ENCODE results near the gene ARRDC3. TPM values are rescaled to one million over a fixed set of nuclear protein-coding genes. Genes with fewer than 3 reads are reported as not detected.

ARRDC3 gene
- total and polyA plus RNA-seq, 9 of the 15 experiments (the other 6 are each of a cell fraction or from before 2014, with no cell fraction given), result 15.3 to 58.1 (median 39.4) TPM

DNA sequence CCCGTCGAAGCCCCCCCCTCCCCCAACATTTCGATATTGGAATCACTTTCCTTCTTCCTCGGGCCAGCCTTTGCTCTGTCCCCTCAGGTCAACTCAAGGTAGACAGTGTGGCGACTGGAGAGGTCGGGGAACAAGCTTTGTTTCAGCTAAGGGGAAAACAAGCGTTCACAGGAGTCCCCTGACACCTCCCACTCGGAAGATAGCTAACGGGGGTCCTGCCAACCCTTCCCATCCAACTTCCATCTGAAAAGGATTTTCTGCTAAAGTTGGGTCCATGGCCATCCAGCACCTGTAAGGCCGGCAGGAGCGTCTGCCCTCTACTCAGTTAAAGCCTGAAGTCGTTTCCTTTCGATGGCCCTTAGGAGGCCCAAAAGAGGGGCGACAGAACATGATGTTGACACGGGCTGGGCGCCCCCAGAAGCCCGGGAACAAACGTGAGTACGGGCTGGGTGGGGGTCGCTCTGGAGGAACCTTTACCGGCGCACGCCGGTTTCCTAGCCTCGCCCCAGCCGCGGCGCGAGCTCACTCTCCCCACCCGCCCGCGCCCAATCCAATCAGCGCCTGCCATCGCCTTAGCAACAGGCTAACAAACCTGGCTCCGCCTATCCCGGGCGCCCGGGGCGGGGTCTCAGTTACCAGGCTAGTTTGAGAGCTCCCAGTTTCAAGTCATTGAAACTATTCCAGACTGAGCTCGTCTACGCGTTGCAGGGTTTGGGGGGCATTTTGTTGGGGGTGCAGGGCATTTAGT is 2.5 kb downstream of the ARRDC3 start (continued):
- TF ChIP-seq RBFOX2 (IDR thresholded peaks at IDR 0.05; ENCODE audit: low read depth, low read length), result peak; percentile 89
- no peak for TF ChIP-seq NR2C2 (CRISPR knock-in tag; IDR thresholded peaks at IDR 0.05)
- TF ChIP-seq NR2C2 (tag; IDR thresholded peaks at IDR 0.05), result peak; percentile 55; the same call in 1 of the 2 replicates
- TF ChIP-seq NR2C1 (IDR thresholded peaks at IDR 0.05), result no peak
- TF ChIP-seq NR2C1 (tag; IDR thresholded peaks at IDR 0.05), result no peak
- no peak for TF ChIP-seq NFIC (IDR thresholded peaks at IDR 0.05)
- peak; percentile 47 for TF ChIP-seq CHD4 (IDR thresholded peaks at IDR 0.05; ENCODE audit: insufficient read depth, insufficient replicate concordance, low read depth, low read length, poor library complexity, severe bottlenecking)
- TF ChIP-seq C11orf30 (IDR thresholded peaks at IDR 0.05; ENCODE audit: low read depth), result no peak
- TF ChIP-seq, protein P1, sequence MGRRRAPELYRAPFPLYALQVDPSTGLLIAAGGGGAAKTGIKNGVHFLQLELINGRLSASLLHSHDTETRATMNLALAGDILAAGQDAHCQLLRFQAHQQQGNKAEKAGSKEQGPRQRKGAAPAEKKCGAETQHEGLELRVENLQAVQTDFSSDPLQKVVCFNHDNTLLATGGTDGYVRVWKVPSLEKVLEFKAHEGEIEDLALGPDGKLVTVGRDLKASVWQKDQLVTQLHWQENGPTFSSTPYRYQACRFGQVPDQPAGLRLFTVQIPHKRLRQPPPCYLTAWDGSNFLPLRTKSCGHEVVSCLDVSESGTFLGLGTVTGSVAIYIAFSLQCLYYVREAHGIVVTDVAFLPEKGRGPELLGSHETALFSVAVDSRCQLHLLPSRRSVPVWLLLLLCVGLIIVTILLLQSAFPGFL (CRISPR knock-in tag; IDR thresholded peaks at IDR 0.05), result no peak
- TF ChIP-seq PML (IDR thresholded peaks at IDR 0.05; ENCODE audit: low read length), result peak; percentile 90
- no peak for TF ChIP-seq FOXP1 (CRISPR knock-in tag; IDR thresholded peaks at IDR 0.05)
- TF ChIP-seq ZFX (CRISPR knock-in tag; IDR thresholded peaks at IDR 0.05), result peak; percentile 69
- TF ChIP-seq ZFP36 (IDR thresholded peaks at IDR 0.05; ENCODE audit: low read depth, low read length, partially characterized antibody), result no peak
- TF ChIP-seq, protein P2, sequence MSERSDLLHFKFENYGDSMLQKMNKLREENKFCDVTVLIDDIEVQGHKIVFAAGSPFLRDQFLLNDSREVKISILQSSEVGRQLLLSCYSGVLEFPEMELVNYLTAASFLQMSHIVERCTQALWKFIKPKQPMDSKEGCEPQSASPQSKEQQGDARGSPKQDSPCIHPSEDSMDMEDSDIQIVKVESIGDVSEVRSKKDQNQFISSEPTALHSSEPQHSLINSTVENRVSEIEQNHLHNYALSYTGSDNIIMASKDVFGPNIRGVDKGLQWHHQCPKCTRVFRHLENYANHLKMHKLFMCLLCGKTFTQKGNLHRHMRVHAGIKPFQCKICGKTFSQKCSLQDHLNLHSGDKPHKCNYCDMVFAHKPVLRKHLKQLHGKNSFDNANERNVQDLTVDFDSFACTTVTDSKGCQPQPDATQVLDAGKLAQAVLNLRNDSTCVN (CRISPR knock-in tag; IDR thresholded peaks at IDR 0.05), result peak; percentile 74; the same call in 1 of the 2 replicates
- TF ChIP-seq, protein P3, sequence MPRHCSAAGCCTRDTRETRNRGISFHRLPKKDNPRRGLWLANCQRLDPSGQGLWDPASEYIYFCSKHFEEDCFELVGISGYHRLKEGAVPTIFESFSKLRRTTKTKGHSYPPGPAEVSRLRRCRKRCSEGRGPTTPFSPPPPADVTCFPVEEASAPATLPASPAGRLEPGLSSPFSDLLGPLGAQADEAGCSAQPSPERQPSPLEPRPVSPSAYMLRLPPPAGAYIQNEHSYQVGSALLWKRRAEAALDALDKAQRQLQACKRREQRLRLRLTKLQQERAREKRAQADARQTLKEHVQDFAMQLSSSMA (CRISPR knock-in tag; IDR thresholded peaks at IDR 0.05), result 0 out of 2 replicates have a peak, but pooled peaks have one; percentile 34
- TF ChIP-seq DPF2 (IDR thresholded peaks at IDR 0.05), result 0 out of 2 replicates have a peak, but pooled peaks have one; percentile 39
- TF ChIP-seq PHF8 (IDR thresholded peaks at IDR 0.05; ENCODE audit: borderline replicate concordance, low read length), result peak; percentile 54
- peak; percentile 66; the same call in 1 of the 2 replicates for TF ChIP-seq ZNF197 (CRISPR knock-in tag; IDR thresholded peaks at IDR 0.05; ENCODE audit: low read depth)
- no peak; the same call in 1 of the 2 replicates for TF ChIP-seq ETV1 (tag; conservative IDR thresholded peaks at IDR 0.05; ENCODE audit: low read depth)
- TF ChIP-seq ZNF644 (tag; IDR thresholded peaks at IDR 0.05; ENCODE audit: low read depth), result 0 out of 2 replicates have a peak, but pooled peaks have one; percentile 22
- TF ChIP-seq, protein P4, sequence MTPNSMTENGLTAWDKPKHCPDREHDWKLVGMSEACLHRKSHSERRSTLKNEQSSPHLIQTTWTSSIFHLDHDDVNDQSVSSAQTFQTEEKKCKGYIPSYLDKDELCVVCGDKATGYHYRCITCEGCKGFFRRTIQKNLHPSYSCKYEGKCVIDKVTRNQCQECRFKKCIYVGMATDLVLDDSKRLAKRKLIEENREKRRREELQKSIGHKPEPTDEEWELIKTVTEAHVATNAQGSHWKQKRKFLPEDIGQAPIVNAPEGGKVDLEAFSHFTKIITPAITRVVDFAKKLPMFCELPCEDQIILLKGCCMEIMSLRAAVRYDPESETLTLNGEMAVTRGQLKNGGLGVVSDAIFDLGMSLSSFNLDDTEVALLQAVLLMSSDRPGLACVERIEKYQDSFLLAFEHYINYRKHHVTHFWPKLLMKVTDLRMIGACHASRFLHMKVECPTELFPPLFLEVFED (CRISPR knock-in tag; conservative IDR thresholded peaks at IDR 0.05), result 0 out of 2 replicates have a peak, but pooled peaks have one; percentile 69
- no peak for TF ChIP-seq PURB (CRISPR knock-in tag; IDR thresholded peaks at IDR 0.05; ENCODE audit: low read depth)
- 0 out of 2 replicates have a peak, but pooled peaks have one; percentile 56 for TF ChIP-seq TAF15 (IDR thresholded peaks at IDR 0.05; ENCODE audit: low read depth, low read length)
- peak; percentile 33; the same call in 1 of the 2 replicates for TF ChIP-seq ZNF324 (CRISPR knock-in tag; IDR thresholded peaks at IDR 0.05)
- 0 out of 2 replicates have a peak, but pooled peaks have one; percentile 27 for TF ChIP-seq GABPB1 (CRISPR knock-in tag; IDR thresholded peaks at IDR 0.05)
